T-helper 22 cell (primary cell): ENCODE data around the gene MRPS11.
"Not testable (repeated sequence)": the region's sequence is repeated elsewhere in the genome, so short reads cannot be mapped to it uniquely, and the experiment has no call there.

Source experiments
- DNase-seq: peaks from one replicate; pipeline ENCODE4 v3.0.0-alpha.2; 2020; ENCODE audit warnings: low read depth

The MRPS11 gene

DNA sequence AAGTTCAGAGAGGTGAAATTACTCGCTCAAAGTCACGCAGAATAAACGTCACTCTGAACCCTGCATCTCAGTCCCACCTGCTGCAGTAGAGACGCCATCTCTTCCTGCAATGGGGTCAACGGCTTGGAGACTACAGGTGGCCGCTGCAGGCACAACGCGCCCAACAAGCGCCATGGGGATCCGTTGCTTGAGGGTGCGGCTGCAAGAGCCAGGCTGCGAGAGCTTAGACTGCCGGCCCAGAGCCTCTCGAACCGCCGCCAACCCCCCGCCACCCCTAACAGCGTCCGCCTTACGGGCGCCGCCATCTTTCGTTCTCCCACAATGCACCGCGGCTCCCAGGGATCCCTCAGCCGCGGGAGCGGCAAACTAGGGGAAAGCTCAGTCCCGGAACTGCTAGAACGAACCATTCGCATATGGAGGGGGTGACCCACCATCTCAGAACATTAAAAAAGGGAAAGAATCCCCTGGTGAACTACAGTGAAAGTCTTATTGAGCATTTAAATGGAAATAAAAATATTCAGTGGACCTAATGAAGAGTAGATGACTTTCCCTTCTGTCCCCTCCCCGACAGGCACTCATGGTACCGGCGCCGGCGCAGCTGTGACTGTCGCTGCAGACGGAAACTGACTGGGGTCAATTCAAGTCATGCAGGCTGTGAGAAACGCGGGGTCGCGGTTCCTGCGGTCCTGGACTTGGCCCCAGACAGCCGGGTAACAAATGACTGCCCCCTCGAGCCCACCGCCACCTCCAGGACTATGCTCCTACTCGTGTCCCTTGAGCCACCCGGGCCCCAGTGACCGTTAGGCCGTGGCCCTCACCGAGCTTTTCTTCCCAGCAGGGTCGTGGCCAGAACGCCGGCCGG, at the start of gene MRPS11, which contains the start of gene MRPL46:
Gene MRPS11 (plus strand): TSS at position 636 of the 862 bp plus-strand sequence. CDS start 10 bp downstream, at position 646.
Gene MRPL46 (minus strand): TSS at position 316 of the 862 bp plus-strand sequence. CDS start 11 bp downstream, at position 305.
- peak; percentile 81 for DNase-seq

DNA sequence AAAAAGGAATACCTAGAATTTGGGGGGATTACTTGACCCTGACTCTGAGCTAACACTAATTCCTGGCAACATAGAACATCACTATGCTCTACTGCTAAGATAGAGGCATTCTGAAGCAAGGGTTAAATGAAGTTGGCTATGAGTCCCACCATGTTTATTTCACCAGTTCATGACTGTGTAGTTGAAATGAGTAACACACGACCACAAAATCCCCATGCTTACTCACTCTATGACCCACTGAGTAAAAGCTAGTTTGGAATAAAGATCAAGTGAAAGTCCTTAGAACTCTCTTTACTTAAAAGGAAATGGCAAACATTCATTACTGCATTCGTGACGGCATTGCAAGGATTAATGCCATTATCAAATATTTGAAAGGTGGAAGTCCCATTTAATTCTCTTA, 47.7 kb upstream of the MRPS11 start:
- DNase-seq, result no peak

DNA sequence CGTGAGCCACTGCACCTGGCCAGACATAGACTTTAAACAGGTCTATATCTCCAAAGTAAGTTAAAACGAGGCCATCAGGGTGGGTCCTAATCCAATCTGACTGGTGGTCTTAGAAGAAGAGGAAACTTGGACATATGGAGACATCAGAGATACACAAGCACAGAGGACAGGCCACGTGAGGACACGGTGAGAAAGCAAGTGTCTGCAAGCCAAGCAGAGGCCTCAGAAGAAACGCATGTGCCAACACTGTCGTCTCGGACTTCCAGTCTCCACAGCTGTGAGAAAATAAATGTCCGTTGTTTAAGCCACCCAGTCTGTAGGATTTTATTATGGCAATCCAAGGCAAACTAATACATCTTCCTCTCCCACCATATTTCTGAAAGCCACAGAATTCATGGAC, 44.2 kb upstream of the MRPS11 start:
- no peak for DNase-seq

DNA sequence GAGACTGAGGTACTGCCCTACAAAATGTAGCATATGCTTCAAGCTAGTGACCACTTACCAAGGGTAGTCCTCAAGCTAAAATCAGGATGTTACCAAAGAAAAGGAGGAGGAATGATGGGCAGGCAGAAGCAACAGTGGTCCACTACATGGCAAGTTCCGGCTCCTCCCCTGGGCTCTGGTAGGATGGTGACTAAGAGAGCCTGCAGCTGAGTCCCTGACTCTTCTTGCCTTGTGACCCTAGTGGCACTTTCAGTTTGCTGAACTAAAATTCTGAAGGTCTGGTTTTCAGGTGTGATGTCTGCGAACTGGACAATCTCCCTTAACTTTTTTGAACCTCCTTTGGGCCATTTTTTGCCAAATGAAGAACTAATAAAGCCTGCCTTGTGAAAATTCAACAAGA, 41.2 kb upstream of the MRPS11 start:
- DNase-seq, result no peak

DNA sequence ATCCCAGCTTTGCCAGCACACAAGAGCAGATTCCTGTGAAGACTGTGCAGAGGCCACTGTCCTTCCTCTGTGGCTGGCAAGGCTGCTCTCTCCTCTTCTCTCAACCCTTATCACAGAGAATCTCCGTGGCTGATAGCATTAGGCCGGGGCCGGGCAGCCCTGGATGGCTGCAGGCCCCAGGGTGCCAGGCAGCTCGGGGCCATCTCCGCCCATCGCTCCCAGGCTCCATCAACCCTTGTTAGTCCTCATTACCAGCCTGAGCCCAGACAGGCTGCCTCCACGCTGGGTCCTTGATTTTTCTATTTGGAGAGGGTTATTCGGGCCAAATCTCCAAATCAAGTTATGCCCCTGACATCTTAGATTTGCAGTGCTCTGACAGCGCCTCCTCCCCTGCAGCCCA, 39.5 kb upstream of the MRPS11 start:
- DNase-seq, result no peak

DNA sequence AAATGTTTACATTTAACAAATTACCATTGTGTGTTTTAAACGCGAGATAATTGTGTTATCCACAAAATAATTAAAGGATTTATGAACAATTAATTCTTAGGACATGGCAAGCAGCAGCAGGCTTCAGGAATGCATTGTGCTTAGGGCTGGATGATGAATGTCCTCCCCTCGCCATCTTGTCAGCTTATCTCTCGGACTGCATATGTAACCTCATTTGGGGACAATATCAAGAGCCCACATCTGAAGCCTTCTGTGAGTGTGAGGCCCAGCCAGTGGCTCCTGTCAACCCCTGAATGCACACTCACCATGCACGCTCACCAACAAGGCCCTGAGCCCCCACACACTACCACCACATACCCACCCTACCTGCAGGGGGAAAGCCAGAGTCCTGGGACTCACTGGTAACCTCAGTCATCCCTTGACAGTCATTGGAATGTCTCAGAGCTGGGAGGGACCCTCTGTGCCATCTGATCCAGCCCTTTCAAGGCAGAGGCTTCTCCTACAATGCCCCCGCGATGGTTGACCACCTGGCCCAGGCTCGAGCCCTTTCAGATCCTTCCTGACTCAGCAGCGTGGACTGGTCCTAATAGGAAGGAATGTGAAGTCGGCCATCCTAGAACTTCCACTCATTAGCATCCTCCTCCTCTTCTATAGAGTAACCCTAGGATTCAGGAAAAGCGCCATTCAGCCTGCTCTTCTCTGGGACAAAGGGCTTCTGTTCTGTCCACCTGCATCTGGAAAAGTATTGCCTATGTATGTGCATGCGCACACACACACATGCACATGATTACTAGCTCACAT, 38.5 kb upstream of the MRPS11 start:
- no peak for DNase-seq

DNA sequence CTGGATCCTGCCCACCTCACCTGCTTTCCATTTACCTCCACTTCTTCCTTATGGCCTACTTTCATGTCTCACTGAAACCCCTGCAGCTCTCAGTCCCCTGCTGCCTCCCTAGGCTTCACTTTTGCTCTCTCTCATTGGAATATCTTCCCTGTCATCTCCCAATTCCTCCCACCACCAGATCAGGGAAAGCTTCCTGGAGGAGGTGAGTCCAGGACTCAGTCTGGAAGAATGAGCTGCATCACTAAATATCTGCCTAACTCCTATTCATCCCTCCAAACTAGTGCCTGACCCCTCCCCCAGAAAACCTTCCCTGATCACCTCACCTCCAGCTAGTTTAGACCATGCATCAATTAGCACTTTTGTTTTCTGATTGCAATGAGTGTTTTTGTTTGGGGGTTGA, 37.5 kb upstream of the MRPS11 start:
- no peak for DNase-seq

DNA sequence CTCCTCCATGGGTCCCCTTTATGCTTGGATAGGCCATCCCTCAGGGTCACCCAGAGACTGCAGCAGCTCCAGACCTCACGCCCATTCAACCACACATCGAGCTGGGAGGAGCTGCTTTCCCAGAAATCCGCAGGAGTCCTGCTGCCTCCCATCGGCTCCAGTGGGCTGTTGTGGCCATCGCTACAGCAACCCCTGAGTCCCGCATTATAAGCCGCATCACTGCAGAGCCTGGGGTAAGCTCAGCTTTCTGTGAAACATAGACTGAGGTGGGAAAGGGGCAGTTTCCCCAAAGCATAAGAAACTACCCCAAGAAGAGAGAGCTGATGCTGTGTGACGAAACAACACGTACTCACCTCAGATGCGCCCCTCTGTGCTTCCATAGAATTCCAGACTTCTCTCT, 36.1 kb upstream of the MRPS11 start:
- DNase-seq, result no peak

DNA sequence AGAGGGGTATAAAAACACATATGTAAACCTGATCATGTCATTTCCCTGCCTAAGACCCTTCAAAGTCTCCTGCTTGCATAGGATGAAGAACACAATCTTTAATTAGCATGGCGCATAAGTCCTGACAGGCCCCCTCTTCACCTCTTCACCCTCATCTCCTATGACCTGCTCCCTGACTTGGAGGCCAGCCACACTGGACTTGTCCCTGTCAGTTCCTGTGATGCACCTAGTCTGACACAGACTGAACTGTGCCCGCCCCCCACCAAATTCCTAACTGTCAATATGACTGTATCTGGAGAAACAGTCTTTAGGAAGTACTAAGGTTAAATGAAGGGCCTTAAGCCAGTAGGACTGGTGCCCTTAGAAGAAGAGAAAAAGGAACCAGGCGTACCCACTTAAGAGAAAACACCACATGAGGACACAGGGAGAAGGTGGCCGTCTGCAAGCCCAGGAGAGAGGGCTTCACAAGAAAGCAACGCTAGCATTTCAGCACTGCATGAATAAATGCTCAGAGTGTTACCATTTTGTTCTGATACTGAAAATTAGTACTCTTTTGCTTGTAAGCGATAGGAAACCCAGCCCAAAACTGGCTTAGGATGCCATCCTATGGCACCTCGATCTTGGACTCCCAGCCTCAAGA, 34.3 kb upstream of the MRPS11 start:
- DNase-seq, result no peak

DNA sequence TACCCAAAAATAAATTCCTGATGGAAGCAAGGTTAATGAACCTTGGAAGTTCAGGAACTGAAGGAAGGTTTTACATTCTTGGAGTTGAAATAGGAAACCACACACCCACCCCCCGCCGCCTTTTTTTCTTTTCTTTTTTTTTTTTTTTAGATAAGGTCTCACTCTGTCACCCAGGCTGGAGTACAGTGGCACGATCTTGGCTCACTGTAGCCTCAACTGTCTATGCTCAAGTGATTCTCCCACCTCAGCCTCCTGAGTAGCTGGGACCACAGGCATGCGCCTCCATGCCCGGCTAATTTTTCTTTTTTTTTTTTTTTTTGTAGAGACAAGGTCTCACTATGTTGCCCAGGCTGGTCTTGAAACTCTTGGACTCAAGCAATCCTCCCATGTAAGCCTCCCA, 33.4 kb upstream of the MRPS11 start:
- not testable (repeated sequence) for DNase-seq

DNA sequence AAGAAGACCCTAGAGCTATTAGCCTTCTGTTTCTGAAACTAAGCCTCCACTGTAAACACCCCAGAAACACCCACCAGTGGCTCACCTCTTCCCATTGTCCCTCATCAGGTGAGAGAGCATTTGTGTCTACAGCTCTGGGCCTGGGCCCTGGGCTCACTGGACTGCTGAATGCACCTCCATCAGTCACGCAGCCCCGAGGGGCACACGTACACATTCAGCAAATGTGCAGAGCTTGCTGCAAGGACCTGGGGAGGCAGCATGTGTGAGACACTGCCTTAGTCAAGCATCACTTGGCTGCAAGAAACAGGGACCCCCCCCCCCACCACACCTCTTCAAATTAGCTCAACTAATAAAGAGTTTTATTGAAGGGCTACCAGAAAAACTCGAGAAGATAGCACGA, 29.3 kb upstream of the MRPS11 start:
- DNase-seq, result no peak

DNA sequence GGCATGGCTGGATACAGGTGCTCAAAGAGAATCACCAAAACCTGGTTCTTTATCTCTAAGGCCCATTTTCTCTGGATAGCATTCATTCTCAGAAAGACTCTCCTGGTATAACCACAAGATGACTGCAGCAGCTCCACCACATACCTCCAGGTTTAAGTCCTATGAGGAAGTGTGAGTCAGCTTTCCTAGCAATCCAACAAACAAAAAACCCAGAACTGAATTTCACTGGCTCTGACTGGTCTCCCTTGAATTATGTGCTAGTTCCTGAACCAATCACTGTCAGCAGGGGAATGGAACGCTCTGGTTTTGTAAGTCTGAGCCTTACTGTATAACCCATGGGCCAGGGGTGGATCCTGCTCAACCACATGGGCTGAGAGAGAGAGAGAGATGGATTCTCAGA, 27.5 kb upstream of the MRPS11 start:
- DNase-seq, result no peak

DNA sequence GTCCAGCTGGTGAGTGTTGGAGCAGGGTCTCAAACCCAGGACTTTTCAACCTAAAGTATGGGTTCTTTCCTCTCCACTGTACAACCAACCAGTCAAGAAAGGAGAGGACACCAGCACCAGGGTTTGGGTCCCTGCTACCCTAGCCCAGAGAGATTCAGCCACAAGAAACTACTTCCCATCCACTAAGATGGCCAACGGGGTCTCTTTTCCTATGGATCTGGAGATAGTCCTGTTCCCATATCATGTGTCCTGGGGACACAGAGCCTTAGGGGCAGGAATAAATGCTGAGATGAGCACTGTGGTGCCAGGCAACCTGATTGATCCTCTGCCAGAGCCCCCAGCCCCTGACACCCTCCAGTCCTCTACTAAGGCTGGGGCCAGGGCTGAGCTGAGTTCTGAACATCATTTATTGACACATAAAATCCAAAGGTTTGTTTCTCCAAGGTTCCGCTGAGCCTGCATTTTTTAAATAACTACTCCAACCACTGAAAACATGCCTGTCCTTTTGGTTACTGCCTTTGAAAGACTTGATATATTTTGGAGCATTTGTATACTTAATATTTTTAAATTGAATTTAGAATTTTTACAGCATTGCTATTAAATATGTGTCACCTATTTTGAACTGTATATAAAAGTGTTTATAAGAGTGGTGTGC, 26.3 kb upstream of the MRPS11 start:
- no peak for DNase-seq

DNA sequence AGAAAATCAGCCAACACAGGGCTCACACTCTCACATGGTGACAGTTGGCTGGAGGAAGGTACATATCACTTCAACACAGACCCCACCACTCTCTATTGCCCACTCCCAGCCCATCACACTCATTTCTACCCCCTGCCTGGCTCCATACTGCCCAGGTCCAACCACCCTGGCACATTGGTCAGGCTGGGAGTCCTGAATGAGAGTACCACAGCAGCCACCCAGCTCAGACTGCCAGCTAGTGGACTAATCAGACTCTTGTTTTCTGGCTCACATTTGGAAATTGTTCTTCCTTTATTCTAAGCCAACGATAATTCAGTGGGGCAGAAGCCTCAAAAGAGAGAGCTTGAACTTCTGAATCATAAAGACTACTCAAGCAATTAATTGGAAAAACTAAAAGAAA, 20.3 kb upstream of the MRPS11 start:
- no peak for DNase-seq

DNA sequence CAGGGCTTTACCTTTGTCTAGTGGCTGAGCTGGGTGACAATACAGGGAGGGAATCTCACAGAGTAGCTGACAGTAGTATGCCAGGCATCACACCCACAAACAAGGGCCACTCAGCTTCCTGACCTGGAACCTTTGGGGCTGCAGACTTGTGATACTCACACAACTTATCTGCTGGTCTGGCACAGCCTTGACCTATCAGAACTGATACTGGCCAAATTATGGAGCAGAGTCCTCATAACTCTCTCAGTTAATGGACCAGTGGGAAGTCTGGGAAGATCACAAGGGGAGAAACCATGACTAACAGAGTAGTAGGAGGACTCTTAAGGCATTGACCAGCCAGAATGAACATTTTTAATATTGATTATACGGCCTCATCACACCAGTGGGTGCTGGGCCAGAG, 19.8 kb upstream of the MRPS11 start:
- no peak for DNase-seq

DNA sequence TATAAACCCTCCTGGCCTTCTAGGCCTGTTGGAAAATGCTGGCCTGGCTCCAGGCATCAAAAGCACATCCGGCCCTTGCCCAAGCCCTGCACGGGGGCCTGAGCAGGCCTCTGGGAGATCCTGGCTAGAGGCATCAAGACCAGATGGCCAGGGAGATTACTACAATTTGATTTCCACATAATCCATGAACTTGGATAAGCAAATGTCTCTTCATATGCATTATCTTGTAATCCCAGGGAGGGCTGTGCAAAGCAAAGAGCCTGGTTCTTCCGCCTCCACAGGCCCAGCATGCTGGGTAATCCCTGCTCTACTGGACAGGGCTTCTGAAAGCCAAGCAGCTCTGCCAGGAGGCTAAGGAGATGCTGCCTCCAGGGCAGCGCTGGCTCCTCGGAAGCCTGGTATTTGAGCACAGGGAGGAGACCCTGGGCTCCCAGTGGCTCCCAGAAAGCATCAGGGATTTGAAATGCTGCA, 18.5 kb upstream of the MRPS11 start:
- DNase-seq, result no peak

DNA sequence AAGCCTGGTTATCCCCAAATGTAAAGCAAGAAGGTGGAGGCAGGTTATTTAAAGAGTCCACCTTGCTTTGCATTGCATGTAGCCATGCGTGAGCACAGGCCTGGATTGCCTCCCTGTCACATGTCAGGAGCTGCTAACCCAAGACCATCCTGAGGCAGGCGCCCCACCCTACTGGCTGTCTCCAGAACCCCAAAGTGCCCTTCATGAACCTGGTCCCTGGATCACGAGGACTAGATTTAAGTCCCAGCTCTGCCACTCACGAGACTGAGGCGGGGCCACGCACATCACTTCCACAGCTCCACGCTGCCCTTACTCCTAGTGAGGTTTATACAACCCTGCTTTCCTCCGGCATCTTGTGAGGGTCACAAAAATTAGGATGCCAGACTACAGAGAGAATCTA, 17.9 kb upstream of the MRPS11 start:
- no peak for DNase-seq

DNA sequence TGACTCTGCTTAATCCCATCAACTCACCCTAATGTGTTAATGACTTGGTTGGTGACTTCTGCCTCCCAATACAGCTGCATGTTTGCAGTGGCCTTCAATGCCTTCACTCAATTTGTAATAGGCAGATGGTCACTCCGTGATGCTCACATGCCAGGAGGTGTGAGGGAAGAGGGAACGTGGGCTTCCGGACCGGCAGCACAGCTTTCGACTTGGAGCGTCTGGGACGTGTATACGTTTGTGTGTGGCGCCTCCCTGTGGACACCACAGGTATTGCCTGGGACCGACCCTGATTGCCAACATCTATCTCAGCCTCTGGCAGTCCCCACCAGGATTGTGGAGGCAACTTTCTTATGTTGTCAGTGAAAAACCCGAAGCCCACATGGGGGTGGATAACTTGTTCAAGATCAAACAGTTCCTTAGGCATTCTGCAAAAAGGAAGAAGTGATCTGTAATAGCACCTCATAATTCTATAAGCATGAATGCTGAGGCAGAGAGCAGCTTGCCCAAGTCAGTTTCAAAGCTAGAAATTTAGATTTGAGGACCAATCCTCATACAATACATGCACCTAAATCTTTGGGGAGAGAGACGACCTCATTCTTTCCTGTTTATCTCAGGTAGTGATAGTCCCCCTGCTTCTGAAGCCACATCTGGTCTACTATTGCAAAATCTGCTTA, 17.2 kb upstream of the MRPS11 start:
- no peak for DNase-seq

DNA sequence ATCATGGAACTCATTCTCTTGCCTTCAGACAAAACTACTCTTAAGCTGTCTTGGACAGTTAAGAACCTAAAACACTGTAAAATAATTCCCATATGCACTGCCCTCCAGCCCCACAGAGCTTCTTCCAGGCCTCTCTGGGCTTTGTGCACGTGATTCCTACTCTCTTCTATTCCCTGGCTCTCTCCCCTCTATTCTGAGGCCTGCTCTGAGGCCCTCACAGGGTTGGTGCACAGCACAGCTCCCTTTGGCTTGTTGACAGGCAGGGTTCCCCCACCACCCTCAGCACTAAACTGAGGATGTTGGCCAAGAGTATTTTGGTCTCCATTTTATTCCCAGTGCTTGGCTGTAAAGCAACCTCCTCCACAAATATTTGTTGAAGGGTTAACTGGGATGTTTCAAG, 13.9 kb upstream of the MRPS11 start:
- no peak for DNase-seq

DNA sequence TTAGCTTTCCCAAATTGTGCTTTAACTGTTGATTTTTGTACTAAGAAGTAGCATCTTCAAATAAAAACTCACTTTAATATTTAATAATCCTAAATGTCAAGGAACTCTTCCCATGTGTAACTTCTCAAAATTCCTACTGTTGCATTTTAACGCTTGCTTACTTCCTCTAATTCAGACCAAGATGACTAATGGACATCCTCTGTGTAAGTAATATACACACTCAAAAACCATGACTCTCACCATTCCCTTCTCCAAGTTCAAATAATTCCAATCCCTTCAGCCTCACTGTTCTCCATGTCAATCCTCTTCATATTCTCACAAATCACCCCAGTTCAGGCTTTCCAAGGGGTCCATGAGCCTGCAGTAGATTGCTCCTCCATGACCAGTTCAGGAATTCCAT, 13.3 kb upstream of the MRPS11 start:
- DNase-seq, result no peak
